NK-92 (cell line): ENCODE data around the gene OLFML3.

Source experiments
- DNase-seq: peaks from one replicate; lab custom pipeline; 2025; ENCODE audit not compliant: unreplicated experiment; lab: John Stamatoyannopoulos, UW

Gene OLFML3

GRCh38 chr1:113978863-113979702 lies at the start of gene OLFML3:
Gene OLFML3, plus strand, starts transcription at chr1:113979474. Its CDS starts 43 bp downstream, at chr1:113979517.
- no peak for DNase-seq

- no peak for DNase-seq
Observed at GRCh38 chr1:113929750-113930498, 49.4 kb upstream of the OLFML3 start.

GRCh38 chr1:113930499-113931161 lies 48.6 kb upstream of the OLFML3 start:
- no peak for DNase-seq

- DNase-seq = no peak
Observed at GRCh38 chr1:113931451-113931851, 47.8 kb upstream of the OLFML3 start.

- no peak for DNase-seq
Observed at GRCh38 chr1:113934006-113934405, 45.3 kb upstream of the OLFML3 start.

GRCh38 chr1:113934511-113935055 lies 44.7 kb upstream of the OLFML3 start:
- DNase-seq = no peak

- DNase-seq = no peak
Observed at GRCh38 chr1:113935176-113935575, 44.1 kb upstream of the OLFML3 start.

GRCh38 chr1:113935970-113936369 lies 43.3 kb upstream of the OLFML3 start:
- DNase-seq = no peak

GRCh38 chr1:113937146-113937545 lies 42.1 kb upstream of the OLFML3 start:
- DNase-seq = no peak

GRCh38 chr1:113938192-113938591 lies 41.1 kb upstream of the OLFML3 start:
- DNase-seq = no peak

GRCh38 chr1:113940365-113941244 lies 38.7 kb upstream of the OLFML3 start:
- no peak for DNase-seq

GRCh38 chr1:113941245-113941559 lies 38.1 kb upstream of the OLFML3 start:
- DNase-seq = no peak

- no peak for DNase-seq
Observed at GRCh38 chr1:113942527-113942926, 36.7 kb upstream of the OLFML3 start.

- DNase-seq = no peak
Observed at GRCh38 chr1:113943028-113943811, 36.1 kb upstream of the OLFML3 start.

GRCh38 chr1:113945329-113945728 lies 33.9 kb upstream of the OLFML3 start:
- DNase-seq = no peak

- no peak for DNase-seq
Observed at GRCh38 chr1:113946112-113946511, 33.2 kb upstream of the OLFML3 start.

- no peak for DNase-seq
Observed at GRCh38 chr1:113946678-113947387, 32.4 kb upstream of the OLFML3 start.

- DNase-seq = no peak
Observed at GRCh38 chr1:113947388-113948107, 31.7 kb upstream of the OLFML3 start.
